Measurements from ENCODE around the gene CIPC.

DNA sequence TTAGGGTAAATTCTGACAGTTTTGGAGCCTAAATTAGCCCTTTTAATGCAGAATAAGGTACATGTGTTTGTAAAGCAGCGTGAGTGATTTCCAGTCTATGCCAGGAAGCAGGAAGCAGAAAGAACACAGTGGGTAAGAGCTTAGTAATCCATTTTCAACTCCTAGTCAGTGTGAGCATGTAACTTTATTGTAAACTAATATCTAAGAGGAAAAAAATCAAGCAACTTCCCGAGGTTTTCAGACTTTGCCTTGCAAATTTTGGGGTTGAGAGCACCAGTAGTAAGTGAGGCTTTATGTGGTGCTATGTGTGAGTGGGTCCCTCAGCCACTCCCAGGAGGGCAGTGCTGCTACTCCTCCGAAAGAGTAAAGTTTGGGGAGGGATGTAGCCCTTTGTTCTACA, 2.9 kb downstream of the CIPC start:
- TF ChIP-seq EP300 (IDR thresholded peaks at IDR 0.05), result no peak
- TF ChIP-seq, protein P1, sequence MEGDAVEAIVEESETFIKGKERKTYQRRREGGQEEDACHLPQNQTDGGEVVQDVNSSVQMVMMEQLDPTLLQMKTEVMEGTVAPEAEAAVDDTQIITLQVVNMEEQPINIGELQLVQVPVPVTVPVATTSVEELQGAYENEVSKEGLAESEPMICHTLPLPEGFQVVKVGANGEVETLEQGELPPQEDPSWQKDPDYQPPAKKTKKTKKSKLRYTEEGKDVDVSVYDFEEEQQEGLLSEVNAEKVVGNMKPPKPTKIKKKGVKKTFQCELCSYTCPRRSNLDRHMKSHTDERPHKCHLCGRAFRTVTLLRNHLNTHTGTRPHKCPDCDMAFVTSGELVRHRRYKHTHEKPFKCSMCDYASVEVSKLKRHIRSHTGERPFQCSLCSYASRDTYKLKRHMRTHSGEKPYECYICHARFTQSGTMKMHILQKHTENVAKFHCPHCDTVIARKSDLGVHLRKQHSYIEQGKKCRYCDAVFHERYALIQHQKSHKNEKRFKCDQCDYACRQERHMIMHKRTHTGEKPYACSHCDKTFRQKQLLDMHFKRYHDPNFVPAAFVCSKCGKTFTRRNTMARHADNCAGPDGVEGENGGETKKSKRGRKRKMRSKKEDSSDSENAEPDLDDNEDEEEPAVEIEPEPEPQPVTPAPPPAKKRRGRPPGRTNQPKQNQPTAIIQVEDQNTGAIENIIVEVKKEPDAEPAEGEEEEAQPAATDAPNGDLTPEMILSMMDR (IDR thresholded peaks at IDR 0.05), result no peak
- TF ChIP-seq POLR2A (IDR thresholded peaks at IDR 0.05), result no peak
